ENCODE data around the gene SLC35G3. TPM values are rescaled to one million over a fixed set of nuclear protein-coding genes. Genes with fewer than 3 reads are reported as not detected.

Gene SLC35G3
- polyA plus RNA-seq, 2 of the 4 experiments (the other 2 are of a cell fraction) = not detected

DNA sequence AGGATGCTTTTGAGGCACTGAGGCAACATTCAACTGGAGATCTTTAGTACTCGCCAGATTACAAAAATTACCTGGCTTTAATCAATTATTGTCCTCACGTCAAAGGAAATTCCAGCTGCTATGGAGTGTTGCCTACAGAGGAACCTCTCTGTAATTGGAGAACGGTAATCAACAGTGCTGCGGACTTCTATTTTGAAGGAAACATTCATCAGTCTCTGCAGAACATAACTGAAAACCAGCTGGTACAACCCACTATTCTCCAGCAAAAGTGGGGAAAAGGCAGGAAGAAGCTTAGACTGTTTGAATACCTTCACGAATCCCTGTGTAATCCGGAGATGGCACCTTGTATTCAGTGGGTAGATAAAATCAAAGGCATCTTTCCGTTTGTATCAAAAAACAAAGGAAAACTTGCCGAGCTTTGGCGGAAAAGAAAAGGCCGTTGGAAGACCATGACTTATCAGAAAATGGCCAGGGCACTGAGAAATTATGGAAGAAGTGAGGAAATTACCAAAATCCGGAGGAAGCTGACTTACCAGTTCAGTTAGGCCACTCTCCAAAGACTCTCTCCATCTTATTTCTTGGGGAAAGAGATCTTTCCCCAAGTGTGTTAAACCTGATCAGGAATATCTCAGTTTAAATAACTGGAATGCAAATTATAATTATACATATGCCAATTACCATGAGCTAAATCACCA is 3.0 kb downstream of the SLC35G3 start:
- DNase-seq (ENCODE audit: low read depth in 1 of 2, low spot score in 1 of 2) (no peak), FAIRE-seq (no peak), ATAC-seq (no peak)
- CTCF ChIA-PET = interaction anchor here (1.0 to 1.6 kb wide), 4 partner anchors 9 to 342 kb away, joined by 3 to 4 read pairs (median 3); no protein-coding TSS in a partner anchor
- POLR2A ChIA-PET = no interaction called here
- Histone ChIP-seq H3K4me3 (no peak overlapping the region), H3K4me1 (no peaks in the 10 kb centered on the region), H3K9me3 (no peaks in the 10 kb centered on the region), H3K4me2 (no peak overlapping the region), H3K27ac (no peak overlapping the region)
- WGBS (ENCODE audit: missing lambda C conversion rate) = 48% methylated on average over 11 of the region's 11 CpGs
- TF ChIP-seq ZC3H11A (IDR thresholded peaks at IDR 0.05) = no peak
- TF ChIP-seq KDM1A (IDR thresholded peaks at IDR 0.05; ENCODE audit: low read depth) = no peak
- no peak for TF ChIP-seq ZNF302 (CRISPR knock-in tag; IDR thresholded peaks at IDR 0.05)
- no peak for TF ChIP-seq FOSB (CRISPR knock-in tag; IDR thresholded peaks at IDR 0.05)
- no peak for TF ChIP-seq ZFP36 (IDR thresholded peaks at IDR 0.05; ENCODE audit: borderline replicate concordance, partially characterized antibody)
- TF ChIP-seq RCOR1 (IDR thresholded peaks at IDR 0.05; ENCODE audit: low read depth, low read length) = no peak
- no peak for TF ChIP-seq CTCF (IDR thresholded peaks at IDR 0.05)
- TF ChIP-seq SMC3 (IDR thresholded peaks at IDR 0.05) = no peak
- TF ChIP-seq MAX (IDR thresholded peaks at IDR 0.05) = no peak
- TF ChIP-seq RNF2 (IDR thresholded peaks at IDR 0.05; ENCODE audit: borderline replicate concordance, low read depth) = no peak
- TF ChIP-seq, protein P1, sequence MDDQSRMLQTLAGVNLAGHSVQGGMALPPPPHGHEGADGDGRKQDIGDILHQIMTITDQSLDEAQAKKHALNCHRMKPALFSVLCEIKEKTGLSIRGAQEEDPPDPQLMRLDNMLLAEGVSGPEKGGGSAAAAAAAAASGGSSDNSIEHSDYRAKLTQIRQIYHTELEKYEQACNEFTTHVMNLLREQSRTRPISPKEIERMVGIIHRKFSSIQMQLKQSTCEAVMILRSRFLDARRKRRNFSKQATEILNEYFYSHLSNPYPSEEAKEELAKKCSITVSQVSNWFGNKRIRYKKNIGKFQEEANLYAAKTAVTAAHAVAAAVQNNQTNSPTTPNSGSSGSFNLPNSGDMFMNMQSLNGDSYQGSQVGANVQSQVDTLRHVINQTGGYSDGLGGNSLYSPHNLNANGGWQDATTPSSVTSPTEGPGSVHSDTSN (IDR thresholded peaks at IDR 0.05) = no peak
- TF ChIP-seq MAFK (IDR thresholded peaks at IDR 0.05; ENCODE audit: partially characterized antibody) = no peak

DNA sequence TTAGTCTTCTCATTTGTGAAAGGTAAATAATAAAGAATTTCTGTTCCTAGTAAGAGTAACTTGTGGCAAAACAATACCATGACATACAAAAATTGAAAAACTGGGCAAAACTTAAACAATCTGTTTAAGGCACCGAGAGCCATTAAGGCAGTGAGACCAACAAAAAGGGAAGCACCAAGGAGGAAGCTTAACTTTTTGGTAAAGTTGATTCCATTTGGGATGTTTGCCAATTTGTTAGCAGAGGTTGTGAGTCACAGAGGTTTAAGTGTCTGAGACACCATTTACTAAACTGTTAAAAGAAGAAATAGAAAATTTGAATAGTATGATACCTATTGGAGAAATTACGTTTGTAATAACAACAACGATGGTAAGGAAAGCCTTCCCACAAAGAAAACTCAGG is 4.9 kb downstream of the SLC35G3 start:
- TF ChIP-seq RFX5 (IDR thresholded peaks at IDR 0.05) = no peak
- TF ChIP-seq TFCP2L1 (CRISPR knock-in tag; IDR thresholded peaks at IDR 0.05) = no peak
- no peak for TF ChIP-seq FOXS1 (CRISPR knock-in tag; IDR thresholded peaks at IDR 0.05)
- no peak for TF ChIP-seq ZSCAN20 (CRISPR knock-in tag; IDR thresholded peaks at IDR 0.05)
- no peak for TF ChIP-seq EHF (CRISPR knock-in tag; IDR thresholded peaks at IDR 0.05)
- TF ChIP-seq SMC3 (IDR thresholded peaks at IDR 0.05) = no peak
- TF ChIP-seq ELK1 (IDR thresholded peaks at IDR 0.05; ENCODE audit: low read depth, low read length) = no peak
- no peak for TF ChIP-seq CHD2 (IDR thresholded peaks at IDR 0.05; ENCODE audit: low read length, partially characterized antibody)
- no peak for TF ChIP-seq MAX (IDR thresholded peaks at IDR 0.05)
- no peak for TF ChIP-seq ATOH8 (CRISPR knock-in tag; IDR thresholded peaks at IDR 0.05; ENCODE audit: low read depth)
- TF ChIP-seq GATA3 (IDR thresholded peaks at IDR 0.05; ENCODE audit: borderline replicate concordance) = no peak
- H3K9me3 ChIP-seq = no peaks in the 10 kb centered on the region
- 48% methylated on average over 3 of the region's 3 CpGs for WGBS (ENCODE audit: missing lambda C conversion rate)
- CTCF ChIA-PET = interaction anchor here (1.2 to 1.5 kb wide), 3 partner anchors 18 to 347 kb away, joined by 4 read pairs; no protein-coding TSS in a partner anchor
- FAIRE-seq (peak; percentile 32), ATAC-seq (no peak), DNase-seq (ENCODE audit: low read depth in 1 of 2, low spot score in 1 of 2) (no peak)
- H3K4me2 ChIP-seq = no peak overlapping the region
- no peak overlapping the region for H3K4me3 ChIP-seq
- no peak overlapping the region for H3K27ac ChIP-seq
- POLR2A ChIA-PET = no interaction called here
- H3K4me1 ChIP-seq = no peaks in the 10 kb centered on the region
